Left colon (tissue), 2 donors: ENCODE data around the gene ABCA3. TPM values are rescaled to one million over a fixed set of nuclear protein-coding genes. Genes with fewer than 3 reads are reported as not detected.

ENCODE experiments used
- ATAC-seq: fragments of 200-7000 bp; cut with Tn5 transposase; one replicate; pipeline ENCODE4 v1.9.1; 2020; ENCODE audit warnings: mild to moderate bottlenecking, moderate library complexity
- DNase-seq, 2 donors: peaks; one replicate each; pipeline ENCODE4 v3.0.0-alpha.2; 2020
- intact Hi-C, 2 donors: fragments of 100-400 bp; cut with DNase I in 1 of 2; cut with micrococcal nuclease in 1 of 2; formaldehyde crosslinking; loops; one replicate each; pipeline versions ENCODE4 v1.11.2 to v1.14.0; 2022; cut with DNase I, micrococcal nuclease
- total RNA-seq, 2 donors: library from RNA; stranded (reverse); fragmentation: NEBNext Ultra II Directional; extraction: Animal tissue kit (Norgen Biotek cat#: 25700); gene quantifications; one replicate each; pipeline ENCODE4 v1.2.1, GENCODE V29; 2021
- donor health status: DM: no; HTN: no; CAD: no.
- donor health status: DM: yes; HTN: yes; CAD: no.

The ABCA3 gene
- total RNA-seq, 2 donors from 2014 or later: 3.8 to 3.9 TPM

DNA sequence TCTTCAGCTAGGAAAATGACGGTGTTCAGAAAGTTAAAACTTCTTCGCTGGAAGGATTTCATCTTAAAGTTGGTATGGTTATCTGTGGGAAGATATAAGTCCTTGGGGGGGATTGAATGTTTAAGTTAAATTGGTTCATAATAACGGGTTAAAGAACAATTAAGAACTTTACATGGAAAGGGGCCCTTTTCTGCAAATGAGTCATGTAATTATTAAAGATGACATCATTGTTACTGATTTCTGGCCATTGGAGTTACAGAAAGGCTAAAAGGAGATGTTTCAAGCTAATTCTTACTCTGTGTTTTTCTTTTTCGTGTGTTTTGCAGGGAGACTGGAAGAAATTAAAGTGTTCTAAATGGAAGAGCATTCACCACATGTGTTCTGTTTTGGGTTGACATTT lies 20.6 kb upstream of the ABCA3 start:
- intact Hi-C loops: no loop called here
- DNase-seq (no peak), ATAC-seq (no peak)

DNA sequence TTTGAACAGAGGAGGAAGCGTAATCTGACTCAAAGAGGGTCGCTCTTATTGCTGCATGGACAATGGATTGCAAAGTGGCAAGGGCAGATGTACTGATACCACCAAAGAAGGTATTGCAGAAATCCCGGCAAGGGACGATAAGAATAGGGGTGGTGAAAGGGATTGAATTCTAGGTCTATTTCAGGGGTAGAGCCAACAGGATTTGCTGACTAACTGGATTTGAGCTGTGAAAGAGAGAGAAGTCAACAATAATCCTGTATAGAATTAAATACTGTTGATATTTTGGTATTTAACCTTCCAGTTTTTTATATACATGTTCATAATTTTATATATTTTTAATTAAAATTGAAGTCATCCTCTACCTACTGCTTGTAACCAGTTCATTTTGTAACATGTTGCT lies 19.4 kb upstream of the ABCA3 start:
- ATAC-seq: no peak
- no peak for DNase-seq
- intact Hi-C loops: no loop called here

DNA sequence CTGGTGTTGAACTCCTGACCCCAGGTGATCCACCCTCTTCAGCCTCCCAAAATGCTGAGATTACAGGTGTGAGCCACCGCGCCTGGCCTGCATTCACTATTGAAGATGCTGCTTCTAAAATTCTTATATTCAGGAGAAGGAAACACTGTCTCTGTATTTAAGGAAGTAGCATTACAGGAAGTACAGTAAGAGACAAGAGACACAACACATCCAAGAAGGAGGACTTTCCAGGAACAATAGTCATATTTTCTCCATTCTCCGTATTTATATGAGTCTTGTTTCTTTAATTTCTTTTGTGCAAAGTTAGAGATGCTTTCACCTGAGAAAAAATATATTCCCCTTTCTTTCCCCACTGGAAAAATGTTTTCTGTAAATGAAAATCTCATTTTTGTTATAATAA lies 18.3 kb upstream of the ABCA3 start:
- intact Hi-C loops: no loop called here
- ATAC-seq (no peak), DNase-seq (no peak)

DNA sequence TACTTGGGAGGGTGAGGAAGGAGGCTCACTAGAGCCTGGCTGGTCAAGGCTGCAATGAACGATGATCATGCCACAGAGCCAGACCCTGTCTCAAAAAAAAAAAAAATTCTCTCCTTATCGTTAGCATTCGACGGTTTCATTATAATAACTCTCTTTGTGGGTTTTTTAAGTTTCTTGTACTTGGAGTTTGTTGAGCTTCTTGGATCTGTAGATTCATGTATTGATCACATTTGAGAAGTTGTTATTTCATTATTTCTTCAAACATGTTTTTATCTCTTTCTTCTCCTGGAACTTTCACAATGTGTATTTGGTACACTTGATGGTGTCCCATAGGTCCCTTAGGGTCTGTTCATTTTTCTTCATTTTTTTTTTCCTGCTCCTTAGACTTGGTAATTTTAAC lies 16.8 kb upstream of the ABCA3 start:
- DNase-seq: no peak
- ATAC-seq: no peak
- intact Hi-C loops: no loop called here

DNA sequence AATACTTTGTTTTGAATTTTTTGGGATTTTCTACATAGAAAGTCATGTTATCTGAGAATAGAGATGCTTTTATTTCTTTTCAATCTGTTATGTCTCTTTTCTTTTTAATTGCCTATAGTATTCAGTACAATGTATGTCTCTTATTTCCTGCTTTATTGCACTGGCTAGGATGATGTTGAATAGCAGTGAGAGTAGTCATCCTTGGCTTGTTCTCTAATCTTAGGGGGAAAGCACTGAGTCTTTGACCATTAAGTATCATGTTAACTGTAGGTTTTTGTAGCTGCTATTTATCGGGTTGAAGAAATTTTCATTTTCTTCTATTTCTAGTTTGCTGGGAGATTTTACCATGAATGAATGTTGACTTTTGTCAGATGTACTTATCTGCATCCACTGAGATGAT lies 10.0 kb upstream of the ABCA3 start:
- DNase-seq (no peak), ATAC-seq (no peak)
- intact Hi-C loops: no loop called here

DNA sequence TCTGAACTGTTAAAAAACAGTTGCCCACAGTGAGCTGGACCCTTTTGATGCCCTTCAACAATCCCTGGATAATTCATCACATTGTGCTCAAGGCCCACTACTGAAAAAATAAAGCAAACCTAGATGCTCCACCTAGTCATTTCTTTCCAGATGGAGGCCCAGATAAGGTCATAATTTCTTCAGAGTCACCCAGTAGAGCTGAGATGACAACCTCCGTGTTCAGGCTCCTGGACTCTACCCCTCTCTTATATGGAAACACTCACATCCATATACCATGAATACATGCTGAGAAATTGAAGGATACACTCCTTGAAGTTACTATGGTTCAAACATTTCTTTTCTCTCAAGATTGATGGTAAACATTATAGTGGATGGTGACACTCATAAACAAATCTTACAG lies 2.7 kb upstream of the ABCA3 start:
- DNase-seq: no peak
- intact Hi-C loops: loop anchor here in 1 of 2 donors (10.0 kb wide), 1 partner anchor 152 kb away; no protein-coding TSS in a partner anchor
- ATAC-seq: no peak

DNA sequence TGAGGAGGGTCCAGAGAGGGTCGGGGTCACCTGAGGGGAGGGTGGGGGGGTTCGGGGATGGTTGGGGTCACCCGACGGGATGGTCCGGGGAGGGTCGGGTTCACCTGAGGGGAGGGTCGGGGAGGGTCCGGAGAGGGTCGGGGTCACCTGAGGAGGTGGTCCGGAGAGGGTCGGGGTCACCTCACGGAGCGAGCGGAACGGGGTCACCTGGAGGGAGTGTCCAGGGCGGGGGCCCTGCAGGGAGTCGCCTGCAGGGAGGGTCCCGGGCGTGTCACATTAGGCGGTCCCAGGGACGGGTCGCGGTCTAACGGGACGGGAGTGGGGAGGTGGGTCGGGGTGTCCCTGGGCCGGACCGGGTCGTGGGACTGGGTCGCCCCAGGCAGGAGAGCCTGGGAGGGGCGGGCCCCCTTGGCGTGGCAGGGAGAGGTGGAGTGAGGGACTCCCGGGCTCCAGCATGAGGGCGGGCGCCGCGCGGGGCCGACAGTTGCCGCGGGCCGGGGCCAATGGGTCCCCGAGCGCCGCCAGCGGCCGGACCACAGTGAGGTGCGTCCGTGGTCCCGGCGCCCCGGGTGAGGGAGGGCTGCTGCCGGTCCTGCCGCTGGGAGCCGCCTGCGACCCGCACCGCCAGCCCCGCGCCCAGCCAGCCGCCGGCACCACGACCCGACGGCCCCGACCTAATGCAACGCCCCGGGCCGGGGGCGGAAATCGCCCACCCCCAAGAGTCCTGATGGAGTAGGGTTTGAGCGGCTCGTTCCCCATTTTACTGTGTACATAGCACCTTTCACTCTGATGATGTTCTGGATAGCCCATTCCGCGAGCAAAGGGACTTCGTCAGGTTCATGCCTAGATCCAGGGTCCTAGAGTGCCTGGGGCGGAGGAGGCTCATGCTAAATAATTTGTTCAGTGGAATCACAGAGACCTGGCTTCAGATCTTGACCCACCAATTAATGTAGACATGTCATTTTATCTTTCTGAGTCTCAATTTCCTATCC lies 1.2 kb upstream of the ABCA3 start:
- intact Hi-C loops: loop anchor here in 1 of 2 donors (10.0 kb wide), 1 partner anchor 153 kb away; no protein-coding TSS in a partner anchor
- no peak for ATAC-seq
- DNase-seq: peak; percentile 28 to 32

DNA sequence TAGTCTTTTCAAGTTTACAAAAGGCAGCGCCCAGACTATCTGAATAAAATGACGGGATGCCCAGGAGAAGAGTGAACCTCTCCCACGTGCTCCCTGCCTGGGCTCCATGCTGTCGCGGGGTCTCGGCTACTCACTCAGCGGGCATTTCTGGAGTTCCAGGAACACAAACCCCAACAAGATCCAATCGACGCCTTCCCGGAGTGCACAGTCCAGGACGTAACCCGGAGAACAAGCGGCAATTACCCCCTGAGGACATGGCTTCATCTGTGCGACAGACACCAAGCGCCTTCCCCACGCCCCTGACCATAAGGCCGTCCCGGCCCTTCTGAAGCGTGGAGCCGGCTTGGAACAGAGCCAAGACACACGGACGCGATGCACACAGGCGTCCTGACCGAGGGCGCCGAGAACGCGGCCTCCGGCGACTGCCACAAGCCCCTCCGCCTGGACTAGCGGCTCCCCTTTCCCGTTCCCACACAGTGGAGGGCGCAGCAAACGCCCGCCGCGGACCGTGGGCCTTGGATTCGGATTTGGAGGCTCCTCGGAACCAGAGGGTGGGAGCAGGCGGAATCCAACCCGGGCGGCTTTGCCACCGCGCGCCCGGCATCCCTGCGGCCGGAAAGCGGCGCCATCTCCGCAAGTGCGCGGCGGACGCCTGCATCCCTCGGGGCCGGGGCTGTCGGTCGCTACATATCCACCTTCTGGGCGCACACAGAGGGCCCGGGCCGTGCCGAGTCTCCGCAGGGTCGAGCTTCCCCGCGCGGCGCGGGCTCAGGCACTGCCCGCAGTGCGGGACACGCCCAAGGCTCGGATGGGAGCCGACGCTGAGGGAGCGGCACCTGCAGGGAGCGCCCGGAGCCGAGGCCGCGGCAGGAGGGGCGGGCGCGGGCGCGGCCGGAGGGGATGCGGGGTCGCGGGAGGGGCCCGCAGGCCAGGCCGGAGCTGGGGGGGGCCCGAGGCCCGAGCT lies 725 bp downstream of the ABCA3 start:
- DNase-seq: peak; percentile 42 to 62
- ATAC-seq: peak; percentile 65
- intact Hi-C loops: loop anchor here in 1 of 2 donors (10.0 kb wide), 2 partner anchors 65 to 155 kb away; no protein-coding TSS in a partner anchor

DNA sequence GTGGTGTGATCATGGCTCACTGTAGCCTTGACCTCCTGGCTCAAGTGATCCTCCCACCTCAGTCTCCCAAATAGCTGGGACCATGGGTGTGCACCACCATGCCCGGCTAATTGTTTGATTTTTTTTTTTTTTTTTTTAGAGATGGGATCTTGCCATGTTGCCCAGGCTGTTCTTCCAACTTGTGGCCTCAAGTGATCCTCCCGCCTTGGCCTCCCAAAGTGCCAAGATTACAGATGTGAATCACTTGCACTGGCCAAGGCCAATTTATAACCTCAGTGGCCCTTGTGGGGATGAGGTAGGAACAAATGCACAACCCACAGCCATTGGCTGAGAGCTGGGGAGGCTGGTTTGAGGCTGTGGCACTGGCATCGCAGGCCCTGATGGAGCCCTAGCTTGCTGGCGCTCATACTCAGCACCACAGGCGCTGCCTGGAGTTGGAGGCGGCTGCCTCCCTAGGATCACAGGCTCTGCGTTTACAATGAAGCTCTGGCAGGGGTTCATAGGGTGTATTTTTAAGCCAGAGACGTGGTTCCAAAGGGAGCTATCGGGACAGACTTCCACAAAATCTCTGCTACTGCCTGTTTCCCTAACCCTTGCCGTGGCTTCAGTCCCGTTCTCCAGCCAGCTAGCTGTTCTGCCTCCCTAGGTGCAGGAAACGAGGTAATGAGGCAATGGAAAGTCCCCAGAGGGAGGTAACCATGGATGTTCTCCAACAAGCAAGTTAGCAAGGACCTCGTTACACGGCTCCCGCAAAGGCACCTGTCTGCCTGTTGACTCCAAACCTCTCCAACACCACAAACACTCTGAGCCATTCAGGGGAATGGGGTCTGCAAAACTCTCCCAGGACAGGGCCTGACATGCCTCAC lies 2.9 kb downstream of the ABCA3 start:
- DNase-seq (no peak), ATAC-seq (no peak)
- intact Hi-C loops: loop anchor here in 1 of 2 donors (10.0 kb wide), 1 partner anchor 63 kb away; no protein-coding TSS in a partner anchor

DNA sequence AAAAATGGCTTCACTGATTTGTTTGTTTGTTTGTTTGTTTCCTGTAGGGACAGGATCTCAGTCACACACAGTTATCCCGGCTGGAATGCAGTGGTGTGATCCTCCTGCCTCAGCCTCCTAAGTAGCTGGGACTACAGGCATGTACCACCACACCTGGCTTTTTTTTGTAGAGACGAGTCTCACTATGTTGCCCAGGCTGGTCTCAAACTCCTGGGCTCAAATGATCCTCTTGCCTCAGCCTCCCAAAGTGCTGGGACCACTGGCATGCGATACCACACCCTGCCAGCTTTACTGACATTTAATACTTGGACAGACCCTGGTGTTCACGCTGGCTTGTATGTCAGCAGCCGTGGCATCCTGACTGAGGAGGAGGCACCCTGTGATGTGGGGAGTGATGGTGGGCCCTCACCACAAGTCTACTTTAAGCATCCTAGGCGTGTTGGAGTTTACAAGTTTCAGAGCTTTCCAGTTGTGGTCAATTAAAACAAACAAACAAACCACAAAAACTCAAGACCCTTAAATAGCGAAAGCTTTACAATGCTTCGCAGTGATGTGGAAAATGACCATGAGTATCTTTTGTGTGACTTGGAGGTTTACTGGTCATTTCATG lies 5.1 kb downstream of the ABCA3 start:
- intact Hi-C loops: loop anchor here in 1 of 2 donors (10.0 kb wide), 1 partner anchor 61 kb away; no protein-coding TSS in a partner anchor
- ATAC-seq (no peak), DNase-seq (no peak)

DNA sequence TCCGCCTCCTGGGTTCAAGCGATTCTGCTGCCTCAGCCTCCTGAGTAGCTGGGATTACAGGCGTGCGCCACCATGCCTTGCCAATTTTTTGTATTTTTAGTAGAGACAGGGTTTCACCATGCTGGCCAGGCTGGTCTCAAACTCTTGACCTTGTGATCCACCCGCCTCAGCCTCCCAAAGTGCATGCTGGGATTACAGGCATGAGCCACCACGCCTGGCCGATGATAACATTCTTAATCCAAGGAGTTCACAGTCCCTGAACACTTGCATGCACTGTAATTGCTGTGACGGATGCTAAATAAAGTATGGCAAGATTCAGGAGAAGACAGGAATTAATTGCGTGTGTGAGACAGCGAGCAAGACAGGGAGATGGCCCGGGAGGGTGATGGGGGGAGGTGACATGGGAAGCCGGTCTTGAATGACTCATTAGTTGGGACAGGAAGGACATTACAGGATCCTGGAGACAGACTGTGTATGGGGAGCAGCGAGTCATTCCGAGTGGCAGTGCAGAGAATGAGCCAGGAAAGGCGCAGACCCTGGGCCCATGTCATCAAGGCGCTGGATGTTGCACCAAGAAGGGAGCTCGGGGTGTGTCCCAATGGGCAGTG lies 6.7 kb downstream of the ABCA3 start:
- DNase-seq (no peak), ATAC-seq (no peak)

DNA sequence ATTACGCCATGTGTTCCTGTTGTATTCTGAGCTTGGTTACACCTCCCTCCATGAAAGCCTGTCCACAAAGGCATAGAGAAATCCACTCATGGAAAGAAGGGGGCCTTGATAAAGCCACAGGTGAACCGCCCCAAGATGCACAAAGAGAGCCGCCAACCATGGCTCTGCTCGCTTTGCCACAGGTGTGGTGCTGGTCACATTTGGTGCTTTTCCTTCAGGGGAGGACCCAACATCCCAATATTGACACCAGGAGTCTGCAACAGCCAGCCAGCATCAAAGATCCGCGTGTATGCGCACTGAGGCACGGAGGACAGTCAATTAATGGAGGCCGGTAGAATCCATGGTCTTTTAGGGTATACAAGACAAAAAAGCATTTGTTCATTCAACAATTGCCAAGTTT lies 7.3 kb downstream of the ABCA3 start:
- ATAC-seq: no peak
- intact Hi-C loops: loop anchor here in 1 of 2 donors (10.0 kb wide), 1 partner anchor 58 kb away; no protein-coding TSS in a partner anchor

More for the DNA sequence above, 6.7 kb downstream of the ABCA3 start:
- intact Hi-C loops: loop anchor here in 1 of 2 donors (10.0 kb wide), 1 partner anchor 59 kb away; no protein-coding TSS in a partner anchor

DNA sequence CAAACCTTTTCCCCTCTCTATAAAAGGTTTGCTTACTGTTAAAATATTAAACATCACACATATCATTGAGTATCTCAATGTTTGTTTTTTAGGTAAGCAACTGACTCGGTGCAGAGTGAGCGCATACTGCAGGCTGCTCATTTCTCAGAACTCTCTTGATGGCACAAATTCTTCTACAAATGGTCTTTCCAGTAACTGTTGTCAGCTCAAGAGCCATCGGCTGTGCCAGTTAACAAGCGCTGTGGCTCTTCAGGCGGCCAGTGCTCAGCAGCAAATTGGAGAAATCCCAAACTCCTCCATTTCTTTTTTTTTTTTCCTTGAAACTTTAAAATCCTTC lies 8.6 kb downstream of the ABCA3 start:
- DNase-seq (no peak), ATAC-seq (no peak)
- intact Hi-C loops: loop anchor here in 1 of 2 donors (10.0 kb wide), 1 partner anchor 57 kb away; no protein-coding TSS in a partner anchor

More for the DNA sequence above, 7.3 kb downstream of the ABCA3 start:
- DNase-seq: no peak

DNA sequence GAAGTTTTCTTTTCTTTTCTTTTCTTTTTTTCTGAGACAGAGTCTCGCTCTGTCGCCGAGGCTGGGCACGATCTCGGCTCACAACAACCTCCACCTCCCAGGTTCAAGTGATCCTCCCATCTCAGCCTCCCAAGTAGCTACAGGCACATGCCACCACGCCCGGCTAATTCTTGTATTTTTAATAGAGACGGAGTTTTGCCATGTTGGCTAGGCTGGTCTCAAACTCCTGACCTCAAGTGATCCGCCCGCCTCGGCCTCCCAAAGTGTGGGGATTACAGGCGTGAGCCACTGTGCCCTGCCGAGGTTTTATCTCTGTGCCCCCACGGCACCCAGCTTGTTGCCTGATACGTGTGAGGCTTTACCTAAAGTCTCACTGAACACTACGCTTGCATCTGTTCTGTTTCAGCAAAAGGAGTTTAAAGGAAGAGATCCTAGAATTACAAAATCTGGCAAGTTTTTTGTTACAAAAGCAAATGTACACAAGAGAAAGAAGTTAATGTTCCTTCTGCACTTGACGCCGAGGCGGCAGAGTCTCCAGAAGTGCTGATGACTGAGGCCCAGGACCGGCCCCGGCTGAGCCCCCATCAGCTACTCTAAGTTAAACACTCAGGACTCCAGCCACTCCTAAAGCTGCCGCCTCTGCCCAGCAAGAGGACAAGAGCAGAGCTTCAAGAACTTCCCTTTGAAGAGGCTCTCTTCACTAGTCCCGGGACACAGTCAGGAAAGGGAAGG lies 9.2 kb downstream of the ABCA3 start:
- no peak for ATAC-seq
- no peak for DNase-seq
- intact Hi-C loops: loop anchor here in 1 of 2 donors (10.0 kb wide), 1 partner anchor 57 kb away; no protein-coding TSS in a partner anchor

DNA sequence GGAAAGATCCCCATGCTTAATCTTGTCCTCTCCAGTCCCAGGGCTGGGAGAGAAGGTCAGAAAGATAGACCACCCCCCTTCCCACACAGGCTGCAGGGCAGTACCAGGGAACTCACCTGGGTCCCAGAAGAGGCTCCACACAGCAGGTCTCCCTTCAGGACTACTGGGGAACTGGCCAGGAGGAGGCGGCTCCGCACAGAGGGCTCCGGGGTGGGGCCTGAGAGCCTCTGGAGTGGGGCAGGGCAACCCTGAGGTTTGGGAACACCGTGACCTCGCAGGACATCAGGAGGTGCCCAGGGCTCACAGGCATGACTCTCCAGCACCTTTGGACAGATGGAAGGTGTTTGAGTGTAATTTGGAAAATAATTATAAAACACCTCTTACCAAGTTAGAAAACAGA lies 11.0 kb downstream of the ABCA3 start:
- DNase-seq: no peak
- intact Hi-C loops: no loop called here
- no peak for ATAC-seq

DNA sequence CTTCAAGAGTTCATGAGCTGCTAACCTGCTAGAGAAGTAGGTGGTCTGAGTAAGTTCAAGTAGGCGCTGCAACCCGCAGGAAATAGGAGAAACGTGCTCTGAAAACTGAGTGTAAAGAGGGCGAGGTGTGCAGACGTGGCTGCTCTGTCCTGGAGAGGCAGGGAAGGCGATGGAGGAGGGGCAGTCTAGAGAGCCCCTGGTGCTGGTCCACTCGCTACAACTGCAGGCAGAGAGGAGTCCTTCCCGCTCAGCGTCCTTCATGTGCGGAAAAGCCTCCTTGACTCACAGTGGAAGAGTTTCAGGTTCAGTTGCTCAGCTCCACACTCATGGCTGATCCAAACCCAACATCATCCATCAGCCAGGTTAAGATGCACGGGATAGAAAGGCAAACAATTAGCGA lies 12.1 kb downstream of the ABCA3 start:
- intact Hi-C loops: no loop called here

DNA sequence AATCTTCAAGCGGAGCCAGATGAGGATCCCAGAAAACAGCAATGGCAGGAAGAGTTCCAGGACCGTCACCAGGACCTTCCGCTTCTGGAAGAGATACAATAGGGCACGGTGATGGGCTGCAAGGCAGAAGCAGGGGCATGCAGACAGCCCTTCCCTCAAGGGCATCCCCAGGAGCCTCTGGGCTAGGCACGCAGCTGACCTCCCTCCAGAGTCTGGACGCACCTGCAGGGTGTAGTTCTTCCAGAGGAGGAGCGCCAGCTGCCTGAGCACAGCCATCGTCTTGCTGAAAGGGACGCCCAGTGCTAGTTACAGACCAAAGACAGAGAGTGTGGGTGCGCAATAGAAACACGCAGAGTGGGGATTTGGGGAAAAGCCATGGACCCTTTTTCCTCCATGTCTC lies 14.3 kb downstream of the ABCA3 start:
- DNase-seq: no peak
- ATAC-seq: no peak
- intact Hi-C loops: no loop called here

More for the DNA sequence above, 12.1 kb downstream of the ABCA3 start:
- ATAC-seq: no peak
- DNase-seq: no peak
